Measurements from ENCODE around the gene STK17B. TPM values are rescaled to one million over a fixed set of nuclear protein-coding genes. Genes with fewer than 3 reads are reported as not detected.
"Not testable (repeated sequence)": the region's sequence is repeated elsewhere in the genome, so short reads cannot be mapped to it uniquely, and the experiment has no call there.

The STK17B gene
- total and polyA plus RNA-seq, 8 donors = 1.9 to 10.9 (median 6.9) TPM

DNA sequence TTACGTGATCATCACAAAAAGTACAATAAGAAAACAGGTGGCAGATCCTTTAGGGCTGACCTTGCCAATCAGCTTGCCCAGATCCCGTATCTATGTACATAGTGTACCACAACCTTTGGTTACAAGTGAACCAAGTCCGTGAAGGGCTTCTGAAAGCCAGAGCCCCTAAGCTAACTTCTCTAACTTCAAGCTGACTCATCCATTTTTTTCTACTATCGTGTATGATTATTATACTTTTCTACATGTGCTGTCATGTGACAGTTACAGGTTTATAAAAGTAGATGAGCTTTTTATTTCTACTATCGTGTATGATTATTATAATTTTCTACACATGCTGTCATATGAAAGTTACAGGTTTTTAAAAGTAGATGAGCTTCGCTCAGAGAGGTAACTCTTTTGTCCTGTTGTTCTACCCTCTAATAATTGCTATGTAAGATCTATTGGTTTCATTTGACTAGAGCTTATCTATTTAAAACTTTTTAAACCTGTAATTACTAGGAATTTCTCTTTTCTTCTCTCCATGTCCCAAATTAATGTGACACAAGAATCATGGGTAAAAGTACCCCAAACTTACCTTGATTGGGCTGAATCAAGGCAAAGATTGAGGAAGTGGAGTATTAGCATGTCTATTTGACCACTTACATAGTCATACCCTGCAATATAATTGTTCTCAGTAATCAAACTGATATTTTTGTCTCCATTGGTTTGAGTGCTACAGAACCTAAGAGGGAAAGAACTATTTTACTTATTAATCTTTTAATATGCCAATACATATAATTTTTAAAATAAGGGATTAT, 73.3 kb downstream of the STK17B start:
- no peak for TF ChIP-seq CTCF (IDR thresholded peaks at IDR 0.05)
- no peaks in the 10 kb centered on the region for H3K4me1 ChIP-seq
- intact Hi-C loops (cut with DNase I) = no loop called here
- no peaks in the 10 kb centered on the region for H3K27me3 ChIP-seq
- H3K9me3 ChIP-seq = no peaks in the 10 kb centered on the region
- no peak overlapping the region for H3K4me3 ChIP-seq
- no peaks in the 10 kb centered on the region for H3K36me3 ChIP-seq
- H3K27ac ChIP-seq = no peak overlapping the region
- no peak for DNase-seq
- no peak for ATAC-seq
- 62 to 76% methylated on average over 6 of the region's 6 CpGs for WGBS, 2 donors
- FAIRE-seq = no peak

DNA sequence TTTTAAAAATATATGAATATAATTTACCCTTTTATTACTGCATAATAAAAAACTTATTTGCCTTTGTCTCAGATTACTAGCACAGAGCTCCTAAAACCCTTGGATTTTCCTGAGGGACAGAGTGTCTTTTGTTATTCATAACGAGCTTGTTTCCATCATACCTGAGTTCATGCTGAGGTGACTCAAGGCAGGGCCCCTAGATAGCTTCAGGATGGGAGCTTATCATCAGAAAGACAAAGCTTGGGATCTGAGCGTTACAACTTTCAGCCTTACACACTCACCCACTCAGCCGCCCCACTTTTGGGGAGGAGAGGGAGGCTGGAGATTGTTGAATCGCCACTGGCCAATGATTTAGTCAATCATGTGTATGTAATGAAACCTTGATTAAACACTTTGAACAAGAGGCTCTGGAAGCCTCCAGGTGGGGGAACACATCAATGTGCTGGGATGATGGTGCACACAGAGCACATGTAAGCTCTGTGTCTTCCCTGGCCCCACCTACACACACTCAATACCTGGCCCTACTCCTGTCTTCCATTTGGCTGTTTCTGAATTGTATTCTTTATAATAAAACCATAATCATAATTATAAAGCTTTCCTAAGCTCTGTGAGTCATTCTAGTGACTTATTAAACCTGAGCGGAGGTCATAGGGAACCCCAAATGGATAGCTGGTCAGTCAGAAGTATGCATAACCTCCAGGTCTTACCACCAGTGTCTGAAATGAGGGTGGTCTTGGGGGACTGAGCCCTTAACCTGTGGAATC, 74.2 kb downstream of the STK17B start:
- H3K36me3 ChIP-seq = no peaks in the 10 kb centered on the region
- H3K27ac ChIP-seq = no peak overlapping the region
- DNase-seq = no peak
- no peak for FAIRE-seq
- 64 to 65% methylated on average over 5 of the region's 5 CpGs for WGBS, 2 donors
- ATAC-seq = no peak
- H3K4me1 ChIP-seq = no peaks in the 10 kb centered on the region
- no peaks in the 10 kb centered on the region for H3K27me3 ChIP-seq
- H3K9me3 ChIP-seq = no peaks in the 10 kb centered on the region
- no peak for TF ChIP-seq CTCF (IDR thresholded peaks at IDR 0.05)
- intact Hi-C loops (cut with DNase I) = no loop called here
- H3K4me3 ChIP-seq = no peak overlapping the region

GRCh38 chr2:196096264-196096663, 75.1 kb downstream of the STK17B start:
- Histone ChIP-seq H3K4me1 (no peaks in the 10 kb centered on the region), H3K36me3 (no peaks in the 10 kb centered on the region), H3K27me3 (no peaks in the 10 kb centered on the region), H3K4me3 (no peak overlapping the region), H3K9me3 (no peaks in the 10 kb centered on the region), H3K27ac (no peak overlapping the region)
- no peak for ATAC-seq
- intact Hi-C loops (cut with DNase I) = no loop called here
- no peak for FAIRE-seq
- DNase-seq = no peak
- 77 to 81% methylated on average over 4 of the region's 4 CpGs for WGBS, 2 donors
- TF ChIP-seq CTCF (IDR thresholded peaks at IDR 0.05) = no peak

GRCh38 chr2:196089448-196089847, 81.9 kb downstream of the STK17B start:
- ATAC-seq; H3K4me3 ChIP-seq; H3K36me3 ChIP-seq; H3K27ac ChIP-seq; H3K4me1 ChIP-seq; H3K27me3 ChIP-seq; H3K9me3 ChIP-seq; FAIRE-seq; DNase-seq; intact Hi-C loops (cut with DNase I): not testable (repeated sequence)
- 53 to 64% methylated on average over 5 of the region's 5 CpGs for WGBS, 2 donors

GRCh38 chr2:196088203-196088602, 83.2 kb downstream of the STK17B start:
- no peaks in the 10 kb centered on the region for H3K4me1 ChIP-seq
- intact Hi-C loops (cut with DNase I) = no loop called here

More at GRCh38 chr2:196088203-196088602, 83.2 kb downstream of the STK17B start:
- DNase-seq (no peak), FAIRE-seq (no peak), ATAC-seq (no peak)
- no peak for TF ChIP-seq CTCF (IDR thresholded peaks at IDR 0.05)
- Histone ChIP-seq H3K9me3 (no peaks in the 10 kb centered on the region), H3K27me3 (no peaks in the 10 kb centered on the region), H3K4me3 (no peak overlapping the region), H3K27ac (no peak overlapping the region), H3K36me3 (no peaks in the 10 kb centered on the region)
- WGBS, 2 donors = 32 to 46% methylated on average over 2 of the region's 2 CpGs

All from pancreas (tissue), 10 donors.